ENCODE data around the gene NOL6. TPM values are rescaled to one million over a fixed set of nuclear protein-coding genes. Genes with fewer than 3 reads are reported as not detected.
A peak's percentile ranks its signal among the peaks of the same experiment; 100 is the strongest.

Gene NOL6
- total and polyA plus RNA-seq, 9 of the 15 experiments (the other 6 are each of a cell fraction or from before 2014, with no cell fraction given) = 7.7 to 58.9 (median 27.0) TPM

- 86% methylated on average over 6 of the region's 9 CpGs for WGBS (ENCODE audit: insufficient coverage, low coverage, missing lambda C conversion rate)
- intact Hi-C loops (cut with micrococcal nuclease) (no loop called here), in situ Hi-C loops (cut with MboI) (no loop called here)
These were observed 30.7 kb downstream of the NOL6 start for GRCh38 chr9:33443047-33443446.

More at GRCh38 chr9:33443047-33443446, 30.7 kb downstream of the NOL6 start:
- no peaks in the 10 kb centered on the region for H3K9me1 ChIP-seq (ENCODE audit: control insufficient read depth, insufficient read depth, low read length)
- DNase-seq (ENCODE audit: extremely low read depth in 1 of 4, low spot score in 3 of 4) (no peak), FAIRE-seq (no peak), ATAC-seq (no peak)
- no peaks in the 10 kb centered on the region for H3K27me3 ChIP-seq (ENCODE audit: control insufficient read depth in 2 of 2, insufficient read depth in 2 of 2, low read length in 2 of 2)
- peaks cover 40 to 61% of the 10 kb centered on the region in 2 experiments for H3K4me1 ChIP-seq (replicated peaks in 1 of 2; ENCODE audit: control insufficient read depth in 2 of 2, insufficient read depth in 2 of 2, low read length in 2 of 2)
- H3K27ac ChIP-seq (ENCODE audit: extremely low read depth, low read depth, low read length) = no peak overlapping the region
- BruUV-seq (replicated peaks) = no TSS peak
- H3K4me3 ChIP-seq = no peak overlapping the region
- no peaks in the 10 kb centered on the region for H4K20me1 ChIP-seq (replicated peaks; ENCODE audit: control insufficient read depth, insufficient read depth, low read length)
- TF ChIP-seq ZBTB17 (CRISPR knock-in tag; IDR thresholded peaks at IDR 0.05) (no peak), XRCC3 (IDR thresholded peaks at IDR 0.05) (no peak), ELF2 (CRISPR knock-in tag; IDR thresholded peaks at IDR 0.05) (no peak), ARID2 (IDR thresholded peaks at IDR 0.05) (no peak), MGA (IDR thresholded peaks at IDR 0.05) (no peak), SRF (CRISPR knock-in tag; IDR thresholded peaks at IDR 0.05) (no peak), ILK (tag; IDR thresholded peaks at IDR 0.05; ENCODE audit: borderline replicate concordance, low read depth) (no peak), EP400 (IDR thresholded peaks at IDR 0.05) (no peak), ZNF121 (CRISPR knock-in tag; conservative IDR thresholded peaks at IDR 0.05) (no peak), BRF1 (IDR thresholded peaks at IDR 0.05; ENCODE audit: borderline replicate concordance, extremely low read depth, insufficient read length) (no peak)
- peaks cover 20% of the 10 kb centered on the region for H3K79me2 ChIP-seq (ENCODE audit: control insufficient read depth, insufficient read depth, low read length)
- no peak overlapping the region for H3K4me2 ChIP-seq (ENCODE audit: insufficient read depth, low read length)
- peak overlapping the region in 1 of 2 experiments; percentile 65; a peak in 1 of 4 replicates for H3K9ac ChIP-seq (ENCODE audit: insufficient read depth in 1 of 2, low read depth in 2 of 2, low read length in 2 of 2)
- H2AFZ ChIP-seq (ENCODE audit: low read depth, low read length) = no peak overlapping the region
- H3K36me3 ChIP-seq (ENCODE audit: control insufficient read depth, insufficient read depth, low read length) = peaks cover 12% of the 10 kb centered on the region; the same call in 1 of the 3 replicates
- ChIA-PET POLR2A (no interaction called here), CTCF (ENCODE audit: low intra/inter-chr PET ratio) (interaction anchor here (0.7 kb wide), 1 partner anchor 10 kb away, joined by 4 read pairs; no protein-coding TSS in a partner anchor)
- no peaks in the 10 kb centered on the region for H3K9me3 ChIP-seq (replicated peaks; ENCODE audit: control insufficient read depth, insufficient read depth, low read depth, low read length)
